GM13977 (cell line): ENCODE results near the gene FAM13B.
"Not testable (repeated sequence)": the region's sequence is repeated elsewhere in the genome, so short reads cannot be mapped to it uniquely, and the experiment has no call there.

Experiments used
- DNase-seq: peaks from one replicate; pipeline ENCODE4 v3.0.0; 2012; ENCODE audit warnings: low spot score
- in situ Hi-C: fragments of 300-500 bp; cut with MboI; formaldehyde crosslinking; loops from one replicate; pipeline ENCODE4 v1.12.0; 2022; ENCODE audit warnings: low sequenced_read_pairs, low pct_unique_long_range_greater_than_20kb, mixed read lengths, inconsistent platforms; ENCODE audit not compliant: unreplicated experiment
- TF ChIP-seq, protein P1 (sequence below): IDR thresholded peaks from 2 replicates; pipeline ENCODE4 v1.5.1; 2012; ENCODE audit warnings: mild to moderate bottlenecking, control low read depth; ENCODE audit not compliant: insufficient read depth; ENCODE audit errors: extremely low read depth, missing control alignments

Gene FAM13B

DNA sequence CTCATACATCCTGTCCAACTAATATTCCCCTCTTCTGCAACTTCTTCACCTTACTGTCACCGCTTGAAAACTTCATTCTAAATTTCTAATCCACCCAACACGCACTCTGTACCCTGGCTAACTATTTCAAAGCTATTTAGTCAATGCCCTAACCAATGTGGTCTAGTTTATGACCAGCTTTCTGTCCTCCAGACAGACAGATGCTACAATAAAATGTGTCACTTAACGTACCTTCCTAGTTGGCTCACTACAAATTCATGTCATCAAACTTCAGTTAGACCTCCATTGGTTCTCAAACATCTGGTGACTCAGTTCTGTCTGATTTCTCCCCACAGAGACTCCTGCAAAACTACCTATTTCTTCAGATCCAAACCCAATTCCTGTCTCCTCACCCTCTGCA lies 57.7 kb downstream of the FAM13B start:
- in situ Hi-C loops, result no loop called here
- DNase-seq, result no peak
- TF ChIP-seq, protein P1, sequence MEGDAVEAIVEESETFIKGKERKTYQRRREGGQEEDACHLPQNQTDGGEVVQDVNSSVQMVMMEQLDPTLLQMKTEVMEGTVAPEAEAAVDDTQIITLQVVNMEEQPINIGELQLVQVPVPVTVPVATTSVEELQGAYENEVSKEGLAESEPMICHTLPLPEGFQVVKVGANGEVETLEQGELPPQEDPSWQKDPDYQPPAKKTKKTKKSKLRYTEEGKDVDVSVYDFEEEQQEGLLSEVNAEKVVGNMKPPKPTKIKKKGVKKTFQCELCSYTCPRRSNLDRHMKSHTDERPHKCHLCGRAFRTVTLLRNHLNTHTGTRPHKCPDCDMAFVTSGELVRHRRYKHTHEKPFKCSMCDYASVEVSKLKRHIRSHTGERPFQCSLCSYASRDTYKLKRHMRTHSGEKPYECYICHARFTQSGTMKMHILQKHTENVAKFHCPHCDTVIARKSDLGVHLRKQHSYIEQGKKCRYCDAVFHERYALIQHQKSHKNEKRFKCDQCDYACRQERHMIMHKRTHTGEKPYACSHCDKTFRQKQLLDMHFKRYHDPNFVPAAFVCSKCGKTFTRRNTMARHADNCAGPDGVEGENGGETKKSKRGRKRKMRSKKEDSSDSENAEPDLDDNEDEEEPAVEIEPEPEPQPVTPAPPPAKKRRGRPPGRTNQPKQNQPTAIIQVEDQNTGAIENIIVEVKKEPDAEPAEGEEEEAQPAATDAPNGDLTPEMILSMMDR, result no peak

DNA sequence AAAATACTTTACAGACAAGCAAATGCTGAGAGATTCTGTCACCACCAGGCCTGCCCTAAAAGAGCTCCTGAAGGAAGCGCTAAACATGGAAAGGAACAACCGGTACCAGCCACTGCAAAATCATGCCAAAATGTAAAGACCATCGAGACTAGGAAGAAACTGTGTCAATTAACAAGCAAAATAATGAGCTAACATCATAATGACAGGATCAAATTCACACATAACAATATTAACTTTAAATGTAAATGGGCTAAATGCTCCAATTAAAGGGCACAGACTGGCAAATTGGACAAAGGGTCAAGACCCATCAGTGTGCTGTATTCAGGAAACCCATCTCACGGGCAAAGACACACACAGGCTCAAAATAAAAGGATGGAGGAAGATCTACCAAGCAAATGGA lies 62.5 kb downstream of the FAM13B start:
- DNase-seq, in situ Hi-C loops: not testable (repeated sequence)

DNA sequence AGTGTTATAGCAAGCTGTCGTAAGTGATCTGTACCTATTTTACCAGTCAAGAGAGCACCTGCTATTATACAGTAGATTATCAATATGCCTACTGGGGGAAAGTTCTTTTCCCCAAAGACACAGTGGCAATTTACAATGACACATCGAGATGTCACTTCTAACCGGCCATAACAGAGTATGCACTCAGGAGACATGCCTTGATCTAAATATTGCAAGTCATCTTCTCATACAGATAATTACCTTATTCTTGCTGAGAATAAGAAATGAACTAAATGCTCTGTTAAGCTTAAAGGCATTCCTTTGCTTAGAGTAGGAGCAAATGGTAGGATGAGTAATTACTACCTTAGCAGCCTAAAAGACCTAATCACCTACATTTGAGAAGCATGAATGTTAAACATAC lies 72.1 kb downstream of the FAM13B start:
- in situ Hi-C loops, result no loop called here
- DNase-seq, result no peak
- TF ChIP-seq, protein P1, result no peak

DNA sequence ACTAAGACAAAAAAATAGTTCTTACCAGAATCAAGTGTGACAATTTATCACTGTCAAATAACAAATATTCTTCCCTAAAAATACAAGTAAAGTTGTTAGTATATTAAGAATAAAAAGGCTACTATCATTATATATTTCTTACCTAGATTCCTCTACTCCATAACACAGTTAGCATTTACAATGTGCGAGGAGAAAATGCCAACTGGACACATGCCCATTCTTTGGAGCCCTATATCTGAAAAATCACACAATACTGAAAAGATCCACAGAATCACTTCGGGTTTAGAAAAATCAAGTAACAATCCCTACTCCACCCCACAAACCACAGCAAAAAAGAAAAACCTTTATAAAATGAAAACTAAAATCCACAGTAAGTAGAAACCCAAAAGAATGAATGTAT lies 72.7 kb downstream of the FAM13B start:
- TF ChIP-seq, protein P1, result no peak
- no peak for DNase-seq
- in situ Hi-C loops, result no loop called here

DNA sequence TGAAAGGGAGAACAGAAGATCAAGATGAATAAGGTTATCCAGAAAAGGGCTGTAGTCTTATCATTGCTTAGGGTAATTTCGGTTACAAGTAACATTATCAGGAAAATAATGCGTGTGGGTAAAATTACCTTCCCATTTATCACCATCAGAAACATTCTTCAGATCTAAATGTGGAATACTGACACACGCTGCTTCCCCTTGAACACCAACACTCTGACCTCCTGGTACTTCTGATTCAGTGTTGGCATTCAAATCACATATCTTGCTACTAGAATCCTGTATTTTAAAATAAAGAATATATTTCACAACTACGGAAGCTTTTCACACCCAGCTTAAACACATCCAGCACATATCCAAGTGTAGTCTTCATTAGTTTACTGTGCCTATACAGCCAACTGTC lies 73.4 kb downstream of the FAM13B start:
- DNase-seq, result no peak
- TF ChIP-seq, protein P1, result no peak
- in situ Hi-C loops, result no loop called here

DNA sequence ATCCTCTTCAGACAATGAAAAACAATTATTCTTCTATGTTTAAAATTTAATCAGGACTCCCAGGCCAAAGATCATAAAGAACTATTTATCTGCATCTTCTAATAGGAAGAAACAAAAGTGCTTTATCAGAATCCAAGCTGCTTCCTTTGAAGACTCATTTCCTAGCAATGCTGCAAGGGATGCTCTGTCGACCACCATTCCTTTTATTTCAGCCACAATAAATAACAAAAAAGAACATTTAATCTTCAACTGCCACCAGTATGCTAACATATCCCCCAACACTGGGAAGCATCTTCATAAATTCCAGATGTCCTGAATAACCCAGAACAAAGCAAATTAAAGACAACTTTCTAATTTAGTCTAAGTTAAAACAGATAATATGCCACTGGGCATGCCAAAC lies 74.9 kb downstream of the FAM13B start:
- TF ChIP-seq, protein P1, result no peak
- in situ Hi-C loops, result no loop called here
- DNase-seq, result no peak

DNA sequence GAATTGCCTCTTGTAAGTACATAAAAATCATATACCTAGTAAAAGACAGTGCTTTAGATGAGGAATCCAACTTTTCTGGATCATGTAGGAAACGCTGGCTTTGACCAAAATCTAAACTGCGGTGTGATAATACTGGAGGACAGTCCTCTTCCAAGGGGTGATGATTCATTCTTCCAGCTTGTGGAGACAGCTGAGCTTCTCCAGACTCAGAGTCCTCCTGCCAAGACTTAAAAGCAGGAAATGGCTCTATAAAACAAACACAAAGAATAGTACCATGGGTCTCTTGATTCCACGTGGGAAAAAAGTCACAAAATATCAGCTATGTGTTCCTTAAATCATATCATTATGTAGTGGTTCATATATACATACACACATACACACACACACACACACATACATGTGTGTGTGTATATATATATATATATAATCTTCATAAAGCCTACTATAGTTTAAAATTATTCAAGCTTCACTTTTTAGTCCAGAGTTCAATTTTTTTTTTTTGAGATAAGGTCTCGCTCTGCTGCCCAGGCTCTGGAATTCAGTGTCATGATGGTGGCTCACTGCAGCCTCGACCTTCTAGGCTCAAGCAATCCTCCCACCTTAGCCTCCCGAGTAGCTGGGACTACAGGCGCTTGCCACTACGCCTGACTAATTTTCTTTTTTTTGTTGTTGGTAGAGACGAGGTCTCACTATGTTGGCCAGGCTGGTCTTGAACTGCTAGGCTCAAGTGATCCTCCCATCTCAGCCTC lies 78.6 kb downstream of the FAM13B start:
- no peak for DNase-seq
- TF ChIP-seq, protein P1, result no peak

More for the DNA sequence above, 78.6 kb downstream of the FAM13B start:
- in situ Hi-C loops, result no loop called here
